PC-9 (cell line): Measurements from ENCODE around the gene TGFB1. TPM values are rescaled to one million over a fixed set of nuclear protein-coding genes. Genes with fewer than 3 reads are reported as not detected.

ENCODE experiments used
- BruUV-seq: library from RNA; stranded (reverse); fragments of 400-500 nt; replicated peaks from 2 replicates; lab custom pipeline; 2021; lab: Mats Ljungman, UMichigan
- CTCF ChIA-PET: fragments of 300-600 bp; sonication (Branson Sonifier 250); formaldehyde crosslinking; loops from one replicate; lab custom pipeline; 2022; ENCODE audit warnings: antibody characterized with exemption; lab: Charles Lee
- POLR2A ChIA-PET: fragments of 300-600 bp; sonication (Branson Sonifier 250); formaldehyde crosslinking; loops from one replicate; lab custom pipeline; 2022; ENCODE audit warnings: antibody characterized with exemption; ENCODE audit not compliant: unreplicated experiment; lab: Charles Lee
- DNase-seq, 2 experiments: peaks; one replicate each; pipeline versions ENCODE4 v3.0.0 to v3.0.0-alpha.2; 2015 to 2022; ENCODE audit warnings: mixed read lengths in 1 of 2
- H2AFZ ChIP-seq: fragments of 200-600 bp; sonication (generic); 2 replicates; pipeline ENCODE4 v1.8.1; 2017; ENCODE audit warnings: antibody characterized with exemption
- H3F3A ChIP-seq: fragments of 200-600 bp; sonication (generic); 2 replicates; pipeline ENCODE4 v1.8.1; 2017; ENCODE audit warnings: antibody characterized with exemption, mild to moderate bottlenecking, low read depth; ENCODE audit not compliant: insufficient read depth
- H3K27ac ChIP-seq: fragments of 200-600 bp; sonication (generic); 2 replicates; pipeline ENCODE4 v1.6.1; 2016; ENCODE audit warnings: mixed run types
- H3K27me3 ChIP-seq: fragments of 200-600 bp; sonication (generic); 2 replicates; pipeline ENCODE4 v1.6.1; 2016; ENCODE audit warnings: low read depth, mixed run types; ENCODE audit not compliant: insufficient read depth
- H3K36me3 ChIP-seq: fragments of 200-600 bp; sonication (generic); 2 replicates; pipeline ENCODE4 v1.6.1; 2016; ENCODE audit warnings: low read depth, mixed run types
- H3K4me1 ChIP-seq: fragments of 200-600 bp; sonication (generic); replicated peaks from 2 replicates; pipeline ENCODE4 v1.6.1; 2016; ENCODE audit warnings: mixed run types; ENCODE audit not compliant: insufficient read depth
- H3K4me2 ChIP-seq: fragments of 200-600 bp; sonication (generic); 2 replicates; pipeline ENCODE4 v1.6.1; 2017; ENCODE audit warnings: mixed run types
- H3K4me3 ChIP-seq: fragments of 200-600 bp; sonication (generic); 2 replicates; pipeline ENCODE4 v1.6.1; 2016; ENCODE audit warnings: mixed run types
- H3K79me2 ChIP-seq: fragments of 200-600 bp; sonication (generic); 2 replicates; pipeline ENCODE4 v1.6.1; 2017; ENCODE audit warnings: low read depth, mixed run types
- H3K9me2 ChIP-seq: fragments of 200-600 bp; sonication (generic); 2 replicates; pipeline ENCODE4 v1.8.1; 2017; ENCODE audit warnings: mild to moderate bottlenecking; ENCODE audit not compliant: insufficient read depth
- H3K9me3 ChIP-seq: fragments of 200-600 bp; sonication (generic); 2 replicates; pipeline ENCODE4 v1.8.1; 2016; ENCODE audit warnings: low read depth; ENCODE audit not compliant: insufficient read depth
- H4K20me1 ChIP-seq: fragments of 200-600 bp; sonication (generic); 2 replicates; pipeline ENCODE4 v1.8.1; 2017; ENCODE audit not compliant: insufficient read depth
- EZH2 ChIP-seq: fragments of 200-600 bp; sonication (generic); IDR thresholded peaks from 2 replicates; pipeline ENCODE4 v1.8.0; 2017; ENCODE audit warnings: antibody characterized with exemption, low read depth
- intact Hi-C: fragments of 100-400 bp; cut with micrococcal nuclease; formaldehyde crosslinking; loops from one replicate; pipeline ENCODE4 v1.10.0; 2022; ENCODE audit not compliant: unreplicated experiment
- total RNA-seq: library from RNA; stranded (reverse); gene quantifications from 2 replicates; pipeline ENCODE4 v1.2.3, GENCODE V29; 2021
- TF ChIP-seq, protein P1 (sequence below): fragments of 200-600 bp; sonication (generic); conservative IDR thresholded peaks from 2 replicates; pipeline ENCODE4 v1.6.1; 2017; ENCODE audit warnings: mixed run types, antibody characterized with exemption, mild to moderate bottlenecking, moderate library complexity

The TGFB1 gene
- total RNA-seq, 1 experiment from 2014 or later: 67.9 TPM

DNA sequence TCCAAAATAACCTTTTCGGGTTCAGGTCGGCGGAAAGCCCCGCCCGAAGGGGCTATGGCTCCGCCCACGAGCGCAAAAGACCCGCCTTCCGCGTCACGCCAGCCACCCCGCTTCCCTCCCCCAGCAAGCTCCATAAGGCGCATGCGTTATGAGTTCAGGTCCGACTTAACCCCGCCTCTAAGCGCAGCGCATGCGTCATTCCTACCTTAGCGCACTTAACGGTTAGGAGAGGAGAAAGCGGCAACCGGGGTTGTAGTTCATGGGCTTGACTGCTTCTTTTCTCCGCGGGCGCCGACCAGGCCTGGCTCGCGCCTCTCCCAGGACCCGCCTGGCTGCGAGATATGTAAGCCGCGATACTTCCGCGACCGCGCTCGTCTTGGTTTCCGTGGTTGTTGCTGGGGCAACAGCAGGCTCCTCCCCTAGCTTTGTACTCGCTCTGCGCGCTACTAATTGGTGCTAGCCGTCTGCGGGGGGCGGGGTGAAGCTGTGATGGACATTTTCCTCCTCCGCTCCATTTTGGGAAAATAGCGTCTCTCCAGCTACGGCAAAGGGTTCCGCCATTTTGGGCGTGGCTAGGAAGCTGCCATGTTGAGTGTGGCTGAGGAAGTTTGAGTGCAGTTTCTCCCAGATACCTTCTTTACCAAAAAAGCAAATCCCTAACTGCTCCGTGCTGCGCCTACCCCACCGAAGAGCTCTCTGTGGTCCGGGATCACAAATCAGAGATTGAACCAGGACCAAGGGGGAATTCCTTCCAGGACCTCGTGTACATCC lies 10.2 kb upstream of the TGFB1 start, which contains the start of gene B9D2:
B9D2 (minus strand) TSS at position 397 of the 771 bp plus-strand sequence. CDS start 630 bp downstream, outside the sequence.
- Histone ChIP-seq H3K4me3 (peak within 1 kb of the TSS; percentile 78), H3K36me3 (no peaks in the 10 kb centered on the region), H4K20me1 (no peaks in the 10 kb centered on the region), H2AFZ (peak within 1 kb of the TSS; percentile 92), H3K9me2 (no peaks in the 10 kb centered on the region), H3K79me2 (peaks cover 23% of the 10 kb centered on the region), H3K9me3 (no peaks in the 10 kb centered on the region), H3K27ac (peak within 1 kb of the TSS; percentile 88), H3F3A (peaks cover 5% of the 10 kb centered on the region; the same call in 1 of the 2 replicates), H3K4me1 (peaks cover 21% of the 10 kb centered on the region), H3K27me3 (no peaks in the 10 kb centered on the region), H3K4me2 (peak within 1 kb of the TSS; percentile 87)
- ChIA-PET POLR2A (interaction anchor here (0.5 to 1.3 kb wide), 11 partner anchors 17 to 758 kb away, joined by 3 to 25 read pairs (median 4); partner anchors contain the start of genes ACTMAP, ERFL and HNRNPUL1), CTCF (interaction anchor here (1.2 kb wide), 1 partner anchor 11 kb away, joined by 10 read pairs; the partner anchor contains the start of gene TGFB1)
- no peak for TF ChIP-seq EZH2
- TF ChIP-seq, protein P1, sequence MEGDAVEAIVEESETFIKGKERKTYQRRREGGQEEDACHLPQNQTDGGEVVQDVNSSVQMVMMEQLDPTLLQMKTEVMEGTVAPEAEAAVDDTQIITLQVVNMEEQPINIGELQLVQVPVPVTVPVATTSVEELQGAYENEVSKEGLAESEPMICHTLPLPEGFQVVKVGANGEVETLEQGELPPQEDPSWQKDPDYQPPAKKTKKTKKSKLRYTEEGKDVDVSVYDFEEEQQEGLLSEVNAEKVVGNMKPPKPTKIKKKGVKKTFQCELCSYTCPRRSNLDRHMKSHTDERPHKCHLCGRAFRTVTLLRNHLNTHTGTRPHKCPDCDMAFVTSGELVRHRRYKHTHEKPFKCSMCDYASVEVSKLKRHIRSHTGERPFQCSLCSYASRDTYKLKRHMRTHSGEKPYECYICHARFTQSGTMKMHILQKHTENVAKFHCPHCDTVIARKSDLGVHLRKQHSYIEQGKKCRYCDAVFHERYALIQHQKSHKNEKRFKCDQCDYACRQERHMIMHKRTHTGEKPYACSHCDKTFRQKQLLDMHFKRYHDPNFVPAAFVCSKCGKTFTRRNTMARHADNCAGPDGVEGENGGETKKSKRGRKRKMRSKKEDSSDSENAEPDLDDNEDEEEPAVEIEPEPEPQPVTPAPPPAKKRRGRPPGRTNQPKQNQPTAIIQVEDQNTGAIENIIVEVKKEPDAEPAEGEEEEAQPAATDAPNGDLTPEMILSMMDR: no peak
- peak; percentile 93 to 97 for DNase-seq
- TSS peak; percentile 79 for BruUV-seq
- intact Hi-C loops: no loop called here

- TF ChIP-seq EZH2: no peak
- TF ChIP-seq, protein P1: no peak
- peak overlapping the region; percentile 87 for H3K4me2 ChIP-seq
- no peak for DNase-seq
- H3K4me1 ChIP-seq: peaks cover 21% of the 10 kb centered on the region
- peaks cover 23% of the 10 kb centered on the region for H3K79me2 ChIP-seq
- ChIA-PET POLR2A (interaction anchor here (0.5 to 1.3 kb wide), 9 partner anchors 18 to 613 kb away, joined by 3 to 25 read pairs (median 4); partner anchors contain the start of genes ACTMAP, ERFL and HNRNPUL1), CTCF (interaction anchor here (1.2 kb wide), 1 partner anchor 10 kb away, joined by 10 read pairs; the partner anchor contains the start of gene TGFB1)
- H3K9me3 ChIP-seq: no peaks in the 10 kb centered on the region
- intact Hi-C loops: no loop called here
- BruUV-seq: TSS peak; percentile 61
- no peaks in the 10 kb centered on the region for H4K20me1 ChIP-seq
- peak overlapping the region; percentile 78 for H3K4me3 ChIP-seq
- no peaks in the 10 kb centered on the region for H3K9me2 ChIP-seq
- H3K27me3 ChIP-seq: no peaks in the 10 kb centered on the region
- no peaks in the 10 kb centered on the region for H3K36me3 ChIP-seq
- peak overlapping the region; percentile 88 for H3K27ac ChIP-seq
- H2AFZ ChIP-seq: peak overlapping the region; percentile 92
- peaks cover 5% of the 10 kb centered on the region; the same call in 1 of the 2 replicates for H3F3A ChIP-seq
These were observed 9.6 kb upstream of the TGFB1 start for GRCh38 chr19:41363371-41363752.

DNA sequence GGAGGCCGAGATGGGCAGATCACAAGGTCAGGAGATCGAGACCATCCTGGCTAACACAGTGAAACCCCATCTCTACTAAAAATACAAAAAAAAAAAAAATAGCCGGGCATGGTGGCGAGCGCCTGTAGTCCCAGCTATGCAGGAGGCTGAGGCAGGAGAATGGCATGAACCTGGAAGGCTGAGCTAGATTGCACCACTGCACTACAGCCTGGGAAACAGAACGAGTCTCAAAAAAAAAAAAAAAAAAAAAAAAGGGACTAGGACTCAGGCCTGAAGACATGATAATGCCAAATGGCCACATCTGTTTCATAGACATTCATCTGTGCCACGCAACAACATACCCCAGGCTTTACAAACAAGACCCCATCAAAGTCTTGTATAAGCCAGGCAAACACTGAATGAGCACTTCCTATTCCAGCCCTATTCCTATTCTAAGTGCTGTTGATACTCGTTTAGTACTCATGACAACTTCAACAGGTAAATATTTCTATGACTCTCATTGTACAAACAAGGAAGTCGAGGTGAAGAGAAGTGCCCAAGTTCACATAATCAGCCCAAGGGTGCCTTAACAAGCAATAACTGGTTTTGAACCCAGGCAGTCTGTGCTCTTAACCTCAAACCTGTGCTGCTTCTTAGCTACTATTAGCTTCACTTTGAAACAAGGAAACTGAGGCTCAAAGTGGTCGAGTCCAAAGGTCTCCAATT lies 8.6 kb upstream of the TGFB1 start:
- H3K27ac ChIP-seq: no peak overlapping the region
- H3K27me3 ChIP-seq: no peaks in the 10 kb centered on the region
- H3F3A ChIP-seq: peaks cover 5% of the 10 kb centered on the region; the same call in 1 of the 2 replicates
- ChIA-PET POLR2A (interaction anchor here (0.6 kb wide), 1 partner anchor 47 kb away, joined by 7 read pairs; no protein-coding TSS in a partner anchor), CTCF (interaction anchor here (0.7 kb wide), 1 partner anchor 10 kb away, joined by 6 read pairs; no protein-coding TSS in a partner anchor)
- intact Hi-C loops: no loop called here
- H3K4me1 ChIP-seq: peaks cover 12% of the 10 kb centered on the region; the same call in 1 of the 2 replicates
- peaks cover 23% of the 10 kb centered on the region for H3K79me2 ChIP-seq
- H2AFZ ChIP-seq: no peak overlapping the region
- no peaks in the 10 kb centered on the region for H4K20me1 ChIP-seq
- H3K4me2 ChIP-seq: peak overlapping the region; percentile 87; the same call in 1 of the 2 replicates
- no TSS peak for BruUV-seq
- H3K4me3 ChIP-seq: no peak overlapping the region
- H3K9me2 ChIP-seq: no peaks in the 10 kb centered on the region
- no peak for TF ChIP-seq EZH2
- TF ChIP-seq, protein P1: no peak
- H3K9me3 ChIP-seq: no peaks in the 10 kb centered on the region
- DNase-seq: peak in 1 of 2 experiments; percentile 75
- H3K36me3 ChIP-seq: no peaks in the 10 kb centered on the region
